H9 (cell line): Measurements from ENCODE around the gene MITF. TPM values are rescaled to one million over a fixed set of nuclear protein-coding genes. Genes with fewer than 3 reads are reported as not detected.

Source experiments
- DNase-seq: peaks from one replicate; pipeline ENCODE4 v3.0.0-alpha.2; 2017
- H2AFZ ChIP-seq: one replicate; pipeline ENCODE4 v1.6.1; 2013; ENCODE audit warnings: mild to moderate bottlenecking, low read length, control low read depth, moderate library complexity
- H2AK5ac ChIP-seq: 2 replicates; pipeline ENCODE4 v1.6.1; 2013; ENCODE audit warnings: low read length, control low read depth, mixed read lengths; ENCODE audit not compliant: insufficient read length
- H2BK120ac ChIP-seq: one replicate; pipeline ENCODE4 v1.6.1; 2013; ENCODE audit warnings: low read depth, mild to moderate bottlenecking, low read length, control low read depth, inconsistent platforms; ENCODE audit not compliant: poor library complexity, severe bottlenecking
- H2BK12ac ChIP-seq: 2 replicates; pipeline ENCODE4 v1.6.1; 2013; ENCODE audit warnings: low read length, control low read depth, mixed read lengths, low read depth; ENCODE audit not compliant: insufficient read length
- H2BK15ac ChIP-seq: 2 replicates; pipeline ENCODE4 v1.6.1; 2013; ENCODE audit warnings: low read depth, low read length, control low read depth
- H2BK20ac ChIP-seq: one replicate; pipeline ENCODE4 v1.6.1; 2013; ENCODE audit warnings: low read depth, mild to moderate bottlenecking, low read length, control low read depth, inconsistent platforms; ENCODE audit not compliant: poor library complexity, severe bottlenecking
- H2BK5ac ChIP-seq: 2 replicates; pipeline ENCODE4 v1.6.1; 2013; ENCODE audit warnings: low read length, control low read depth, mixed read lengths; ENCODE audit not compliant: insufficient read length
- H3K14ac ChIP-seq: 2 replicates; pipeline ENCODE4 v1.6.1; 2013; ENCODE audit warnings: low read length, control low read depth; ENCODE audit not compliant: insufficient read depth
- H3K18ac ChIP-seq: 2 replicates; pipeline ENCODE4 v1.6.1; 2013; ENCODE audit warnings: low read depth, mild to moderate bottlenecking, mixed read lengths, low read length, control low read depth; ENCODE audit not compliant: insufficient read length
- H3K23ac ChIP-seq: 2 replicates; pipeline ENCODE4 v1.6.1; 2013; ENCODE audit warnings: low read length, control low read depth, mixed read lengths, low read depth; ENCODE audit not compliant: insufficient read length
- H3K23me2 ChIP-seq: 2 replicates; pipeline ENCODE4 v1.6.1; 2013; ENCODE audit warnings: low read depth, mild to moderate bottlenecking, mixed read lengths, low read length, control low read depth; ENCODE audit not compliant: insufficient read length, poor library complexity, severe bottlenecking
- H3K27ac ChIP-seq: 2 replicates; pipeline ENCODE4 v1.5.1; 2013; ENCODE audit warnings: low read length, control low read depth, mixed read lengths, low read depth; ENCODE audit not compliant: insufficient read length
- H3K27me3 ChIP-seq: 2 replicates; pipeline ENCODE4 v1.6.1; 2013; ENCODE audit warnings: low read length, control low read depth, inconsistent platforms; ENCODE audit not compliant: insufficient read depth
- H3K4ac ChIP-seq: 2 replicates; pipeline ENCODE4 v1.6.1; 2013; ENCODE audit warnings: low read depth, mild to moderate bottlenecking, control low read depth, inconsistent platforms, low read length, moderate library complexity
- H3K4me1 ChIP-seq: 2 replicates; pipeline ENCODE4 v1.6.1; 2013; ENCODE audit warnings: low read length, control low read depth, inconsistent platforms; ENCODE audit not compliant: insufficient read depth
- H3K4me2 ChIP-seq: 2 replicates; pipeline ENCODE4 v1.6.1; 2013; ENCODE audit warnings: low read length, control low read depth, mixed read lengths; ENCODE audit not compliant: insufficient read length, insufficient read depth
- H3K56ac ChIP-seq: 2 replicates; pipeline ENCODE4 v1.6.1; 2013; ENCODE audit warnings: low read depth, mild to moderate bottlenecking, mixed read lengths, low read length, control low read depth; ENCODE audit not compliant: insufficient read length
- H3K79me1 ChIP-seq: 2 replicates; pipeline ENCODE4 v1.6.1; 2013; ENCODE audit warnings: low read depth, mild to moderate bottlenecking, moderate library complexity, low read length, control low read depth, inconsistent platforms; ENCODE audit not compliant: insufficient read depth, poor library complexity, severe bottlenecking
- H3K79me2 ChIP-seq: 2 replicates; pipeline ENCODE4 v1.6.1; 2013; ENCODE audit warnings: low read length, control low read depth, inconsistent platforms; ENCODE audit not compliant: insufficient read depth
- H3K9ac ChIP-seq: 2 replicates; pipeline ENCODE4 v1.6.1; 2013; ENCODE audit warnings: low read length, control low read depth, mixed read lengths; ENCODE audit not compliant: insufficient read length; ENCODE audit errors: extremely low read depth
- H3K9me3 ChIP-seq: one replicate; pipeline ENCODE4 v1.6.1; 2013; ENCODE audit warnings: low read depth, low read length, inconsistent platforms; ENCODE audit not compliant: control insufficient read depth
- H3T11ph ChIP-seq: one replicate; pipeline ENCODE4 v1.6.1; 2013; ENCODE audit warnings: mild to moderate bottlenecking, low read length, control low read depth, inconsistent platforms
- H4K20me1 ChIP-seq: one replicate; pipeline ENCODE4 v1.6.1; 2013; ENCODE audit not compliant: control insufficient read depth, insufficient read length, insufficient read depth
- H4K5ac ChIP-seq: 2 replicates; pipeline ENCODE4 v1.6.1; 2013; ENCODE audit warnings: low read depth, mild to moderate bottlenecking, mixed read lengths, low read length, control low read depth; ENCODE audit not compliant: insufficient read length
- H4K8ac ChIP-seq: replicated peaks from 2 replicates; pipeline ENCODE4 v1.6.1; 2013; ENCODE audit warnings: low read length, control low read depth, mixed read lengths, low read depth; ENCODE audit not compliant: insufficient read length
- H4K91ac ChIP-seq: 2 replicates; pipeline ENCODE4 v1.6.1; 2013; ENCODE audit warnings: low read depth, mild to moderate bottlenecking, moderate library complexity, mixed read lengths, low read length, control low read depth; ENCODE audit not compliant: insufficient read length
- H3K27ac Mint-ChIP-seq, 3 experiments: 2 replicates in 2 of 3; 3 replicates in 1 of 3; pipeline ENCODE4 v1.8.0; 2020 to 2021; ENCODE audit warnings: mixed read lengths in 3 of 3, mild to moderate bottlenecking in 1 of 3, moderate library complexity in 1 of 3
- H3K27me3 Mint-ChIP-seq: 2 replicates; pipeline ENCODE4 v1.8.0; 2021; ENCODE audit warnings: low read depth, mild to moderate bottlenecking, moderate library complexity, mixed read lengths
- H3K36me3 Mint-ChIP-seq, 3 experiments: 2 replicates in 2 of 3; 3 replicates in 1 of 3; pipeline ENCODE4 v1.8.0; 2020 to 2021; ENCODE audit warnings: low read depth in 3 of 3, mixed read lengths in 3 of 3; ENCODE audit not compliant: insufficient read depth in 1 of 3
- H3K4me1 Mint-ChIP-seq, 2 experiments: 2 replicates each; pipeline ENCODE4 v1.8.0; 2020; ENCODE audit warnings: mixed read lengths in 2 of 2
- H3K4me3 Mint-ChIP-seq, 2 experiments: 2 replicates in 1 of 2; 3 replicates in 1 of 2; pipeline ENCODE4 v1.8.0; 2020 to 2021; ENCODE audit warnings: mild to moderate bottlenecking in 2 of 2, mixed read lengths in 2 of 2, moderate library complexity in 1 of 2
- H3K9me3 Mint-ChIP-seq, 2 experiments: 2 replicates in 1 of 2; 3 replicates in 1 of 2; pipeline ENCODE4 v1.8.0; 2020; ENCODE audit warnings: mild to moderate bottlenecking in 2 of 2, mixed read lengths in 2 of 2, moderate library complexity in 1 of 2
- WGBS: extraction: QIAGEN DNeasy Blood & Tissue Kit; methylation state at CpG from one replicate; pipeline ENCODE4 v1.1.7; 2013; ENCODE audit warnings: missing lambda C conversion rate, low lambda C conversion rate, mixed read lengths; ENCODE audit not compliant: insufficient read length; ENCODE audit errors: extremely low coverage; 5-methylcytosine and 5-hydroxymethylcytosine counted together
- total RNA-seq: library from RNA; stranded (reverse); gene quantifications from 2 replicates; pipeline ENCODE4 v1.2.1, GENCODE V29; 2021
- TF ChIP-seq, protein P1 (sequence below): fragments of 200-600 bp; sonication (generic); conservative IDR thresholded peaks from 3 replicates; pipeline ENCODE4 v1.8.0; 2021; ENCODE audit warnings: antibody characterized with exemption, mild to moderate bottlenecking

Gene MITF
- total RNA-seq, 1 experiment from 2014 or later = 0.81 TPM

DNA sequence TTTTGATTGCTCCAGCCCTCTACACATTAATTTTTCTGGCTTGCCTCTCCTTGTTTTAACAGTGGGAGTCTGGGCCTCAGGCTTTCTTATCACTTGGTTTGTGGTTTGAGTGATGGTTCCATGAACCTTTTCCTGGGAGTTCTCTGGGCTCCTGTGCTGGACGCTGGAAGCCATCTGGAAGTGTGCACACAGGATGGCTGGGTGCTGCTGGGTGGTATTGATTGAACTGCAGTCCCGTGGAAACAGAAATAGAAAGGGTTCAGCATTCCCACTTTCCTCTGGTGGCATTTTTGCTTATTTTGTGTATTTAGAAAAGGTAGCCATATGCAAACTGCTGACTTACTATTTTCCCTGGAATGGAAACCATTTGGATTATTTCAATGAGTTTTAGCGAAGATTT lies 25.6 kb downstream of the MITF start:
- Mint-ChIP-seq H3K36me3 (no peaks in the 10 kb centered on the region), H3K27me3 (peaks cover 2% of the 10 kb centered on the region; the same call in 1 of the 2 replicates), H3K4me1 (no peaks in the 10 kb centered on the region; a peak in 1 of 4 replicates), H3K27ac (peak overlapping the region in 1 of 3 experiments; percentile 27; a peak in 1 of 7 replicates), H3K4me3 (no peak overlapping the region), H3K9me3 (no peaks in the 10 kb centered on the region)
- no peaks in the 10 kb centered on the region for H3K23me2 ChIP-seq
- H3T11ph ChIP-seq = no peak overlapping the region
- no peaks in the 10 kb centered on the region for H3K9me3 ChIP-seq
- no peak overlapping the region for H3K27ac ChIP-seq
- DNase-seq = no peak
- H4K5ac ChIP-seq = no peak overlapping the region
- no peak overlapping the region for H3K4ac ChIP-seq
- no peak overlapping the region for H3K18ac ChIP-seq
- H3K27me3 ChIP-seq = no peaks in the 10 kb centered on the region
- TF ChIP-seq, protein P1, sequence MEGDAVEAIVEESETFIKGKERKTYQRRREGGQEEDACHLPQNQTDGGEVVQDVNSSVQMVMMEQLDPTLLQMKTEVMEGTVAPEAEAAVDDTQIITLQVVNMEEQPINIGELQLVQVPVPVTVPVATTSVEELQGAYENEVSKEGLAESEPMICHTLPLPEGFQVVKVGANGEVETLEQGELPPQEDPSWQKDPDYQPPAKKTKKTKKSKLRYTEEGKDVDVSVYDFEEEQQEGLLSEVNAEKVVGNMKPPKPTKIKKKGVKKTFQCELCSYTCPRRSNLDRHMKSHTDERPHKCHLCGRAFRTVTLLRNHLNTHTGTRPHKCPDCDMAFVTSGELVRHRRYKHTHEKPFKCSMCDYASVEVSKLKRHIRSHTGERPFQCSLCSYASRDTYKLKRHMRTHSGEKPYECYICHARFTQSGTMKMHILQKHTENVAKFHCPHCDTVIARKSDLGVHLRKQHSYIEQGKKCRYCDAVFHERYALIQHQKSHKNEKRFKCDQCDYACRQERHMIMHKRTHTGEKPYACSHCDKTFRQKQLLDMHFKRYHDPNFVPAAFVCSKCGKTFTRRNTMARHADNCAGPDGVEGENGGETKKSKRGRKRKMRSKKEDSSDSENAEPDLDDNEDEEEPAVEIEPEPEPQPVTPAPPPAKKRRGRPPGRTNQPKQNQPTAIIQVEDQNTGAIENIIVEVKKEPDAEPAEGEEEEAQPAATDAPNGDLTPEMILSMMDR = no peak
- H4K8ac ChIP-seq = no peak overlapping the region
- H2BK15ac ChIP-seq = no peak overlapping the region
- no peaks in the 10 kb centered on the region for H3K79me1 ChIP-seq
- no peak overlapping the region for H2BK120ac ChIP-seq
- H3K4me2 ChIP-seq = no peak overlapping the region
- H3K14ac ChIP-seq = no peak overlapping the region
- H2BK20ac ChIP-seq = no peak overlapping the region
- H4K20me1 ChIP-seq = no peaks in the 10 kb centered on the region
- H3K9ac ChIP-seq = no peak overlapping the region
- H3K23ac ChIP-seq = no peak overlapping the region
- H2BK12ac ChIP-seq = no peak overlapping the region
- no peak overlapping the region for H2BK5ac ChIP-seq
- H3K4me1 ChIP-seq = no peaks in the 10 kb centered on the region
- H2AFZ ChIP-seq = no peak overlapping the region
- no peak overlapping the region for H3K56ac ChIP-seq
- no peaks in the 10 kb centered on the region for H3K79me2 ChIP-seq
- H2AK5ac ChIP-seq = no peak overlapping the region
- no peak overlapping the region for H4K91ac ChIP-seq
- WGBS = no CpG with 5 or more reads among the region's 3 CpGs
